ENCODE results near the gene TCEA3.
"Not testable (repeated sequence)": the region's sequence is repeated elsewhere in the genome, so short reads cannot be mapped to it uniquely, and the experiment has no call there.

The TCEA3 gene

DNA sequence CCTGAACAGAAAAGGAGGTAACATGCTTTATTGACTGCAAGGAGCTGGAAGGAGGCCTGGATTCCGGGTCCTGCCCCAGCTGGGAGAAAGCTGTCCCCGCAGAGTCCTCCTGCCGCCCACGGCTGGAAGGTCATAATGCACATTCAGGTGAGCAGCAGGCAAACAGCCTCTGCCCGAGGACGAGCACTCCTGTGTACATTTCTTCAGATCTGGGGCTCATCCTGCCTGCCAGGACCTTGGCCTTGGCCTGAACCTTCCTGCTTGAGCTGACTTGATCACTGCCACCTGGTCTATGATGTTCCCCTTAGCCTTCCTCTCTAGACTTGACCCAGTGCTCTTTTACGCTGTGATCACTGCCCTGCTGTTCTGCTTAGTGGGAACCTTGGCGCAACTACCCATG lies 37.1 kb downstream of the TCEA3 start:
- DNase-seq: no peak

GRCh38 chr1:23385119-23385621 lies 39.4 kb downstream of the TCEA3 start:
- no peak for DNase-seq

- DNase-seq: no peak
Measured at GRCh38 chr1:23384312-23385058, 40.1 kb downstream of the TCEA3 start.

DNA sequence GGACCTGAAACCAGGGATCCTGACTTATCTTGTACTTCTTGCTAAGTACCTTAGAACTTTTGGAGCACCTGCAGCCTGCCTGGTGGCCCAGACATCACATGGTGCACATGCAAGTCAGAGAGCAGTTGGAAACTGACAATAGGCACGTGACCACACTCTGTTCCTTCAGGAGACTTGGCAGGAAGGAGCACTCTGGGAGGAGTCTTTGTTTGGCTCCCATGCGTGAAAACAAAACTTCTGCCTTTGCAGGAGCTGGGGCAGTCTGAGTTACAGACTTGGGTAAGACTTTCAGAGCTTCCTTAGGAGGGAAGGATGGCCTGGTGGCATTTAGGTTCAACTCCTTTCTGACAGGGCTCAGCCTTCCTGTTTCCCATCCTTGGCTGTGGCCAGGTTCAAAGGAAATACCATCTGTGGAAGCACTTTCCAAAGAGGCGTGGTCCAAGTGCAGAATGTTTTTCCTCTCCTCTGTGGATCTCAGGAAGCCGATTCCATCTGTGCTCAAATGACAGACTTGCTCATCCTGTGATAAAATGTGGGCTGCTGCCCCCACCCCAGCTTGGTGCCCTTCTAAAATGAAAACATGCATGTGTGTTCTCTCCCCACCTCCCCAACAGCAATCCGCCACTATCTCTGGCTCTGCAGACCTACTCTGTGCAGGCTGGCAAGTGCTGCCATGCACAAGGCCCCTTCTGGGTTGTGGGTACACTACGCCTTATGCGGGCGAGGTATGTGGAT lies 40.8 kb downstream of the TCEA3 start:
- DNase-seq: no peak

GRCh38 chr1:23381233-23381885 lies 43.2 kb downstream of the TCEA3 start:
- DNase-seq: no peak

GRCh38 chr1:23380719-23381118 lies 43.8 kb downstream of the TCEA3 start:
- DNase-seq: no peak

DNA sequence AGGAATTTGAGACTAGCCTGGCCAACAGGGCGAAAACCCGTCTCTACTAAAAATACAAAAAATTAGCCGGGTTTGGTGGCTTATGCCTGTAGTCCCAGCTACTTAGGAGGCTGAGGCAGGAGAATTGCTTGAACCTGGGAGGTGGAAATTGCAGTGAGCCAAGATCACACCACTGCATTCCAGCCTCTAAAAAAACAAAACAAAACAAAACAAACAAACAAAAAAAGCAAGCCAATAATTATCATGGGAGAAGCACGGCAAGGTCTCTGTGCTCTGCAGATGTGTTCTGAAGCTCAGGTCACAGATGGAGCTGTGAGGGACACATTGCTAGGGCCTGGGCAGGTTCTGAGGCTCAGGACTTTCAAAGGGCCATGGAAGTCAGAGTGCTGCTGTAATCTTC lies 44.3 kb downstream of the TCEA3 start:
- DNase-seq: not testable (repeated sequence)

DNA sequence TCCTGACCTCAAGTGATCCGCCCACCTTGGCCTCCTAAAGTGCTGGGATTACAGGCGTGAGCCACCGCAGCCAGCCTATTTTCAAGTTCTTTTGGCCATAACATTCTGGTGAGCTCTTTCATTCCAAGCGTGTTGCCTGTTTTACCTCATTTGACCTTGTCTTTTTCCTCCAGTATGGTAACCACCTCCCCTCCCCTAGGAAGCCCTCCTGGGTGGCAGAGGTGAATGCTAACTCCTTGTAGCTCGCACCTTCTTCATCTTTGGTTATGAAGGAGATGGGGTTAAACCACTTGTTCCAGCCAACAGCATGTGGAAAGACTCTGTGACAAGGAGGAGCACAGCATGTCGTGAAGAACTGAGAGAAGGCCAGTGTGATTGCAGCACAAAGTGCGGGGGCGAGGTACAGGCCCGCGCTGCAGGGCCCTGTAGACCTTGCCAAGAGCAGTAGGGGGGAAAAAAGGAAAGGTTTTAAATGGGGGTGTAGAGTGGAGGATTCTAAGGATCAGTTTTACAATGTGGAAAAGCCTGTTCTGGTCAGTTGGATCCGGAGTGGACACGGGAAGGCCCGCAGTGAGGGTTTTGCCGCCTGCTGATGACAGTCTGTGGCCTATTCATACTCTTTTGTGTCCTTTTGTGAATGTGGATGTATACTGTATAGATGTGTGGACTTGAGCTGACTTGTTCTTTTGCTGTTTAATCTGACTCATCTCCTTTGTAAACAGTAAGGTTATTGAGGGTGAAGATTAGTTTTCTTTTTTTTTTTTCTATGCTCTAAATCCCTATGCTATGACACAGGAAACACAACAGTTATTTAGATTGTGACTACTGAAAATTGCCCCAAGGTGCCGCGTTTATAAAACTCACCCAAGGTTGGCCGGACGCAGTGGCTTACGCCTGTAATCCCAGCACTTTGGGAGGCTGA lies 47.4 kb downstream of the TCEA3 start:
- no peak for DNase-seq

GRCh38 chr1:23374079-23374735 lies 50.3 kb downstream of the TCEA3 start:
- not testable (repeated sequence) for DNase-seq

DNA sequence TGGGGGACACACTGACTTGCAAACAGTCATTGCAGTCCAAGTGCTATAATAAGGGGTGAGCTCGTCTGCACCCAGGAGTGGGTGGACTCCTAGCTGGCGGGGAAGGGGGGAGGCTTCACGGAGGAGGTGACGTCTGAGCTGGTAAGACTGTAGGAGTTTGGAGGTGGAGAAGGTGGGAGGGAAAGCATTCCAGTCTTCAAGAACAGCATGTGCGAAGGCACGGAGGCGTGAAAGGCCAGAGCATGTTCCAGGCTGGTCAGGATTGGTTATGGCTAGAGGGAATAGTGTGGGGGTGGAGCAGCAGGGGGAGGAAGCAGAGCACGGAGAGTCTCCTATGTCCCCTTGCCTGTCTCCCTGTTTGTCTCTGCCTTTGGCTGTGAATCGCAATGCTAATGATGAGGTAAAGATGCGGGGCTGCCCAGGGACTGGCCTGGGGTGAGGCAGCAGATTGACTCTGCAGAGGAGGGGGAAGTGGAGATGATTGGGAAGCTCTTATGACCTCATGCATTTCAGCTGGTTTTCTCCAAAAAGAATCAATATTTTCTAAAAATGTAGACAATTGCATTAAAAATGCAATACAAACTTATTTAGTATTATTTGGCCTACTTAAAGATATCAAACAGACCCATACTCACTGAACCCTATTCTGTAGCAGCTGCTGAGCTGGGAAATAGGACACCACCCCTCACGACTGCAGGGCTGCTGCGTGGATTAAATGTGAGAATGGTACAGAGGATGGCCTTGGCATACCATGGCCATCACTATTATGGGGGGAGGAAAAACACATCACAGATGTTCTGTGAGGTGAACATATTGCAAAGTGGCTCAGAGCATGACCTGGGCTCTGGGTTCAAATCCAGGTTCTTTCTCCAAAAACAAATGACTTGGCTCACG lies 52.3 kb downstream of the TCEA3 start:
- DNase-seq: no peak

GRCh38 chr1:23370709-23371584 lies 53.6 kb downstream of the TCEA3 start:
- DNase-seq: peak; percentile 40

GRCh38 chr1:23370330-23370708 lies 54.2 kb downstream of the TCEA3 start:
- no peak for DNase-seq

GRCh38 chr1:23369335-23370013 lies 55.1 kb downstream of the TCEA3 start, which contains the start of gene ZNF436:
Gene ZNF436 (minus strand): TSS chr1:23369836. CDS start chr1:23368005, 1,831 bp downstream.
- DNase-seq: peak; percentile 93

GRCh38 chr1:23368562-23369334 lies 55.8 kb downstream of the TCEA3 start:
- peak; percentile 91 for DNase-seq

- DNase-seq: peak; percentile 99
Measured at GRCh38 chr1:23367791-23368561, 56.6 kb downstream of the TCEA3 start.

DNA sequence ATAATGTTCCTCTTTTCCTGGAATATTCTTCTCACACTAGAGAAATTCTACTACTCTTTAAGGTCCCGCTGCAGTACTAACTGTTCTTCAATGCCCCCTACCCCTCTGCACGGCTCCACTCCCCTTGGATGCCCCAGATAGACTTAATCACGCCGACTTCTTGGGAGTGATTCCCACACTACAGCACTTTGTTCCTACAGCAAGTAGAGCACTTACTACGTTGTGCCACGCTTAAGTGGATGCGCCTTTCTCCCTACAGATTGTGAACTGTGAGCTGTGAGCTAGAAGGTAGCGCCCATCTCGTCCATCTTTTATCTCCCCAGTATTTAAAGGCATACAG lies 57.1 kb downstream of the TCEA3 start:
- DNase-seq: peak; percentile 31

- no peak for DNase-seq
Measured at GRCh38 chr1:23366598-23366997, 58.0 kb downstream of the TCEA3 start.

GRCh38 chr1:23366146-23366545 lies 58.4 kb downstream of the TCEA3 start:
- no peak for DNase-seq
